Stimulated activated CD8-positive, alpha-beta memory T cell treated with anti-CD3 and anti-CD28 coated beads, Interleukin-15, amount 100 ng/mL, for 4 hours (primary cell): ENCODE measurements around the gene WNK4.

Source experiments
- DNase-seq, 2 donors: peaks; one replicate each; pipeline ENCODE4 v3.0.0-alpha.2; 2020; ENCODE audit warnings: low read depth in 2 of 2

WNK4 gene

GRCh38 chr17:42833767-42834422 is 53.5 kb downstream of the WNK4 start:
- no peak for DNase-seq

GRCh38 chr17:42835732-42836131 is 55.3 kb downstream of the WNK4 start:
- no peak for DNase-seq

GRCh38 chr17:42841975-42842685 is 61.7 kb downstream of the WNK4 start:
- no peak for DNase-seq

- DNase-seq = no peak
Observed at GRCh38 chr17:42843358-42843934, 63.0 kb downstream of the WNK4 start.

DNA sequence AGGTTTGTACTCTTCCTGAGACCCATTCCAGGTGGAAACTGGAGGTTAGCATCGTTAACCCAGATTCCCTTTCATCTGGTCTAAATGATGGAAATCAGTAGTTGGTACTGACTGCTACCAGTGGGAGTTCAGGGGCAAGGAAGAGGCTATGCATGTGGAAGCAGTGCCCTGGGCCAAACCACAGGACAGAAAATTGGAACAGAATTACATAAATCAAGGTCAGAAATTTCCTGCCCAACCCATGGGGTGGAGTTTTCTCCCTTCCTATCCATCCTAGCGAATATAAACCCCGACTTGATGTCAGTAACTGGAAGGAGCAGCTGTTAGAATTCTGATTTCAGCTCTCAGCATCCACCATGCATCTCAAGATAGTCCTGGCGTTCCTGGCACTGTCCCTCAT is 63.9 kb downstream of the WNK4 start, which contains the start of gene AOC2:
AOC2 (plus strand) TSS at position 310 of the 400 bp plus-strand sequence; CDS start at position 357, 47 bp downstream.
- no peak for DNase-seq

DNA sequence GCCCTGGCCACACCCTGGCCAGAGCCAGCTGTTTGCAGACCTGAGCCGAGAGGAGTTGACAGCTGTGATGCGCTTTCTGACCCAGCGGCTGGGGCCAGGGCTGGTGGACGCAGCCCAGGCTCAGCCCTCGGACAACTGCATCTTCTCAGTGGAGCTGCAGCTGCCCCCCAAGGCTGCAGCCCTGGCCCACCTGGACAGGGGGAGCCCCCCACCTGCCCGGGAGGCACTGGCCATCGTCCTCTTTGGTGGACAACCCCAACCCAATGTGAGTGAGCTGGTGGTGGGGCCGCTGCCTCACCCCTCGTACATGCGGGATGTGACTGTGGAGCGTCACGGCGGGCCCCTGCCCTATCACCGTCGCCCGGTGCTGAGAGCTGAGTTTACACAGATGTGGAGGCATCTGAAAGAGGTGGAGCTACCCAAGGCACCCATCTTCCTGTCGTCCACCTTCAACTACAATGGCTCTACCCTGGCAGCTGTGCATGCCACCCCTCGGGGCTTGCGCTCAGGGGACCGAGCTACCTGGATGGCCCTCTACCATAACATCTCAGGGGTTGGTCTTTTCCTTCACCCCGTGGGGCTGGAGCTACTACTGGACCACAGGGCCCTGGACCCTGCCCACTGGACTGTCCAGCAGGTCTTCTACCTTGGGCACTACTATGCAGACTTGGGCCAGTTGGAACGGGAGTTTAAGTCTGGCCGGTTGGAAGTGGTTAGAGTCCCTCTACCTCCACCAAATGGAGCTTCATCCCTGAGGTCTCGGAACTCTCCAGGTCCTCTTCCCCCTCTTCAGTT is 64.5 kb downstream of the WNK4 start:
- DNase-seq = no peak

- DNase-seq = no peak
Observed at GRCh38 chr17:42845556-42845917, 65.1 kb downstream of the WNK4 start.

- DNase-seq = no peak
Observed at GRCh38 chr17:42845918-42846593, 65.6 kb downstream of the WNK4 start.
